ENCODE measurements around the gene TTC23L.
"Not testable (repeated sequence)": the region's sequence is repeated elsewhere in the genome, so short reads cannot be mapped to it uniquely, and the experiment has no call there.

The TTC23L gene

GRCh38 chr5:34918025-34918424, 79.1 kb downstream of the TTC23L start:
- no peak for DNase-seq

GRCh38 chr5:34919077-34919476, 80.1 kb downstream of the TTC23L start:
- DNase-seq, result no peak

GRCh38 chr5:34923256-34923655, 84.3 kb downstream of the TTC23L start:
- DNase-seq, result not testable (repeated sequence)

GRCh38 chr5:34923694-34924461, 84.9 kb downstream of the TTC23L start:
- DNase-seq, result peak in 1 of 51 donors; percentile 18

GRCh38 chr5:34924462-34924765, 85.5 kb downstream of the TTC23L start:
- no peak for DNase-seq

- no peak for DNase-seq
Observed at GRCh38 chr5:34926318-34926888, 87.4 kb downstream of the TTC23L start.

- no peak for DNase-seq
Observed at GRCh38 chr5:34927785-34928184, 88.8 kb downstream of the TTC23L start.

GRCh38 chr5:34928267-34928666, 89.3 kb downstream of the TTC23L start:
- DNase-seq, result no peak

- DNase-seq, result peak; percentile 54 to 99 (median 96)
Observed at GRCh38 chr5:34929134-34929719, 90.3 kb downstream of the TTC23L start, which contains the start of gene DNAJC21. DNAJC21 (plus strand) TSS chr5:34929559; CDS start chr5:34929820, 261 bp downstream.

GRCh38 chr5:34929720-34930461, 90.9 kb downstream of the TTC23L start:
- peak in 50 of 51 donors; percentile 21 to 86 (median 72) for DNase-seq

GRCh38 chr5:34930462-34930844, 91.5 kb downstream of the TTC23L start:
- peak in 1 of 51 donors; percentile 38 for DNase-seq

GRCh38 chr5:34930870-34931269, 91.9 kb downstream of the TTC23L start:
- no peak for DNase-seq

GRCh38 chr5:34932947-34933346, 94.0 kb downstream of the TTC23L start:
- no peak for DNase-seq

GRCh38 chr5:34941936-34942335, 103.0 kb downstream of the TTC23L start:
- no peak for DNase-seq

- no peak for DNase-seq
Observed at GRCh38 chr5:34944044-34944443, 105.1 kb downstream of the TTC23L start.

GRCh38 chr5:34944460-34945047, 105.6 kb downstream of the TTC23L start:
- DNase-seq, result no peak

Measured in hypothalamus (tissue), 51 donors.